HT-29 (cell line): Measurements from ENCODE around the gene HECTD4. TPM values are rescaled to one million over a fixed set of nuclear protein-coding genes. Genes with fewer than 3 reads are reported as not detected.

Experiments used
- DNase-seq: peaks from one replicate; pipeline ENCODE4 v3.0.0-alpha.2; 2015; ENCODE audit warnings: low spot score
- total RNA-seq: library from RNA; depleted of rRNA; stranded (reverse); fragments of >200 nt; shearing (Covaris generic); gene quantifications from 2 replicates; pipeline ENCODE4 v1.2.3, GENCODE V29; 2014

HECTD4 gene
- total RNA-seq, 1 experiment from 2014 or later: 22.3 TPM

DNA sequence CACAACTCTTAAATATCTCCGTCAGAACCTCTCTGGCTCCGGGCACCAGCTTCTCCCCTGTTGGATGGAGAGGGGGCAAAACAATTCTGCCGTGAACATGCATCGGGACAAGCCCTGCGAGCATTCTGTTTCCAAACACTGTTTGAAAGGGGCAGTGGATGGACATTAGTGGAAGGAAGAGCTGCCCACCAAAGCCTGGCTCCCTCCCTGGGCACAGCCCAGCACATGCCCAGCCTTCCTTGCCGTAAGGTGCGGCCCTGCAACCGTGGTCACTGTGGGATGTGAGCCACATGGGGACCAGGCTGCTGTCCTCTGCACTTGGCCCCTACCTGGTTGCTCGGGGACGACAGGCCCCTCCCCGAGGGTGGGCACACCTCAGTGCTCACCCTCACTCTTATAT lies 202.9 kb downstream of the HECTD4 start:
- DNase-seq: no peak

DNA sequence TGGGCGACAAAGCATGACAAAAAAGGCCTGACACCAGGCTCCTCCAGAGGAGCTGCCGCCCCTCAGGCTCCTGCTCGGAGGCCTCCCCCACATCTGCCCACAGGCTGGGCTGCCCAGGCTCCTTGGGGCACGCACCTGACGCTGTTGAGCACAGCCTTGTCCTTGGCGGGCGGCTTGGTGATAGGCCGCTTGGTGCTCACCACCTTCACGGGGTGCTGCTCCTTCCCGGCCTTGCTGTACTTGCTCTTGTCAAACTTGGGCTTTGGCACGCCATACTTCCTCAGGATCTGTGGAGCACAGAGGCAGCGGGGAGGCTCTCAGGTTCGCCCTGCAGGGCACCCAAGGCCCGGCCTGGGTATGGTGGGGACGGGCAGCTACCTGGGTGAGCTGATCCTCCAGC lies 203.4 kb downstream of the HECTD4 start:
- DNase-seq: no peak

DNA sequence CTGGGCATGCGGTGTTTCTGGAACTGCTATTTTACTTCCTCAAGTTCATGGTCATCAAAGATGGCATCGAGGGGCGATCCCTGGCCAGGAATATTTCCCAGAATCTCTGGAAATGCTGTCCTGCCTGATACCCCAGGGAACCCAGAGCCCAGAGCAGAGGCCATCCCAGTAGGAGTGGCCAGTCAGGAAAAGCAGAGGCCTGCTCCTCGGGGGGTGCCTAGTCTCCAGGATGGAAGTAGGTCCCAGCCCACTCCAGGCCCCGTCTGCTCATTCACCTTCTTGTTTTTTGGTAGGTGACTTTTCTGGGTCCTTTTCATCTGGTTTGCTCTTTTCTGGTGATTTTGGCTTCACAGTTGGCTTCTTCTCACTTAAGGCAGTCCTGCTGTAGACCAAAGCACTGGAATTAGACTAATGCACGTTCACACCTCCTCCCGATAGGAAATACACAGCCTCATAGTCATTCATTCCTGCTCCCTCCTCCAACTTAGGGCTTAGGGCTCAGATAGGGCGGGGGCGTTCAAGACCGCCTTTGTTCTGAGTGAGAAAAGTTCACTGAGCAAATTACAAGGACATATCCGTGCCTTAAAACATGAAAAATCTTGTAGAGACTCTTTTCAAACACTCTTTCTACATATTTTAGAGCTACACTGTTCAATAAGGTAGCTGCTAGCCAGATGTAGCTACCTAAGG lies 205.8 kb downstream of the HECTD4 start:
- no peak for DNase-seq

DNA sequence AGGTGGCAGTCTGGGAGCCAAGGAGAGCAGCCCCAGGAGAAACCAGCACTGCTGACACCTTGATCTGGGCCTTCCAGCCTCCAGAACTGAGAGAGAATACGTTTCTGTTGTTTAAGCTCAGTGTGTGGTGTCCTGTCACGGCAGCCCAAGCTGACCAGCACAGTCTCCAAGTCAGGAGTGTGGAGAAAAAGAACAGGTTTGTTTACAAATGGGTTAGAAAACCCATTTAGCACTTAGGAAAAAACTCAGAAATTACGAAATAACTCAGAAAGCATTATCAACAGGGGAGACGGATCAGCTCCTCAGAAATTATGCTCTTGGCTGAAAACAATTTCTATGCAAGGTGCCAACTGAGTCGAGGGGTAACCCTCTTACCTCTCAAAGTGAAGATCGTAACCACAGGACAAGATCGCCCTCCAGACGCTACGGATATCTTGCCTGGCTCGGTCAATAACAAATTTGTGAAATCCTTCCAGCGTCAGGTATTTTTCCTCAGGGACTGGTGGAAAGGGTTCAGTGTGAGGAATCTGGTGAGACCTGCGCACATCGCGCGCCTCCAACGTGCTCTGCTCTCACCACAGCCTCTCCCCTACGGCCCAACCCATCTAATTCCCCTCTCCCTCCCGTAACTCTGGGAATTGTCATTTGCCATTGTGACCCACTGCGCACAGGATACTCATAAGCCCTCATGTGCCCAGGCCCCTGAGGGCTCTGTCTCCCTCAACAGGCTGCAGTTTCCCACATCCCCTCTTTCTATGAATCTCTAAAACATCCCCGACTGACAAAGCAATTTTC lies 206.7 kb downstream of the HECTD4 start:
- DNase-seq: no peak

DNA sequence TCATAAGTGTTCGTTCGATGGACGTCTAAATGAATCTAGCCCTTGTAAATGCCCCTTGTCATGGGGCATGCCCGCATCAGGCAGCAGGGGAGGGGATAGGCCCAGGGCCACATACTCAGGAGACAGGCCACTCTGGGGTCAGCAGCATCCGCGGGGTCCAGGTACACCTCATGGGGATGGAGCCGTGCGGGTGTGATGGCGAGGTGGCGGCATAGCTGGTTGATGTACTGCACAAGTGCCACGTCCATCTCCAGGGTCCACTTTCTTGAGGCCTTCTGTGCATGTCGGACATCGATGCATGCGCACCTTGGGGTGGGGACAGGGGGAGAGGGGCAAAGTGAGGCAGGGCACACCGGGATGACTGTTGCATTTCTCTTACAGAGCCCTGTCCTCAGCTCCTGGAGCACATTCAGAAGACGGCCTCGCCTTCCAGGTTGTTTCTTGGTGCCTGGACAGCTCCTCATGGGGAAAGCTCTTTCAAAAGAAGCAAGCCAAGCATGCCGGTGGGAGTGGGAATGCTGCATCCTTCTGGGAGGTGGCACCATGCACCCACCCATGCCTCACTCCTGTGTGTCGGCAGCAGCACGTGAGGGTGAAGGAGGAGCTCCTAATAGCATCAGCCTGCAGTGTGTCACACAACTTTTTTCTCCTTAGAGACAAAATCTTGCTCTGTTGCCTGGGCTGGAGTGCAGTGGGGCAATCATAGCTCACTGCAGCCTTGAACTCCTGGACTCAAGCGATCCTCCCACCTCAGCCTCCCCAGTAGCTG lies 209.5 kb downstream of the HECTD4 start:
- no peak for DNase-seq

DNA sequence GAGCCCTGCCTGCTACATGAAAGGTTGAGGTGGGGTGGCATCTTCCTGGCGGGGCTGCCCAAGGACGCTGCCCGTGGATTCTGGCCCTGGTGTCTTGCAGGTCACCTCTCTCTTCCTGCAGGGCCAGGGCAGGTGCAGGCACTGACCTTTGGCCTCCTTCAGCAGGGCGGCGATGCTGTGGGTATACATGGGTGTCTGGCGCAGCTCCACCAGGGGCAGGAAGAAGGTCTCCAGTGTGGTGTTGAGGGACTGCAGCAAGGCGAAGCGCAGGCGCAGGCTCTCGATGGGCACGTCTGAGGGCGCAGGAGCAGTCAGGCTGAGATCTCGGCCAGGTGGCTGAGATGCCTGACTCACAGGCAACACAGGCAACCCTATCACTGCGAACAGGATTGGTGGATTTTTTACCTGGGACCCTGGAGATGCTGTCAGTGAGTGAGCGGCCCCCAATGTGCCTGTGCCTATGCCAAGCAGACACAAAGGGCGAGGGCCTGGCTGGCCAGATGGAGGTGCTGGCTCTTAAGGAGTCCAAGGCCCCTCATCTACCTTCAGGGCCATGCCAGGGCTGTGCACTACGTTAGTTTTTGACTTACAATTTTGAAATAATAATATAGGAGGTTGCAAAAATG lies 211.1 kb downstream of the HECTD4 start:
- no peak for DNase-seq

DNA sequence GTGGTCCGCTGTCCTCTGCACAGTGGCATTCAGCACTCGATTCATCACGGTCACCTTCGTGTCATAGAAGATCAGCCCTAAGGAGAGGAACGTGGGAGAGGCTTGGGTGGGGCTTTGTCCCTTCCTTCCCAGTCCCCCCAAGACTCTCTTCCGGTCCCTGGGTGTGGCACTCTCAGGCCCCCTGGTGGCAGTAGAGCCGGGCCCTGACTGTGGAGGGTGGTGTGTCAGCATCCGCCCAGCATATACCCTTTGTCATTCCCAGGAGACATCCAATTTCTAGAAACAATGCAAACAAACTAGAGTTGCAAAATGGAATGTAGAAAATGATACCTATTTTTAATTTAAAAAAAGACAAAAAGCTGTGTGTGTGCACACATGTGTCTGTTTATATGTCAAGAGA lies 211.9 kb downstream of the HECTD4 start:
- no peak for DNase-seq

DNA sequence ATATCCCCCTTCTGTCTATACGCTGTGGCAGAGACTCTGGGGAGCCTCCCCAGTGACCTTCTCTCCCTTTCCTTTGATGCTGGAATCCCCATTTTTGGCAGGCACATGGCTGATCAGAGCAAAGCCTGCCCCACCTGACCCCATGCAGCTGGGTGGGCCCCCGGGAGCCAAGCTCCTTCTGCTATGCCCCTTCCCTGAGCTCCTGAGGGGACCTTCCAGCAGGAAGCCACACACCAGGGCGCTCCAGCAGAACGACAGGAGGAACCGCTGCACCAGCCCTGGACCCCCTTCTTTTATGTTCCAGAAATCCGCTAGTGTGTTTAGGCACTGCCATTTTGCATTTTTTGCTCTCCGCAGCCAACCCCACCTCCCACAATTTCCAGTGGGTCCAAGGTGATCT lies 212.3 kb downstream of the HECTD4 start:
- DNase-seq: no peak

DNA sequence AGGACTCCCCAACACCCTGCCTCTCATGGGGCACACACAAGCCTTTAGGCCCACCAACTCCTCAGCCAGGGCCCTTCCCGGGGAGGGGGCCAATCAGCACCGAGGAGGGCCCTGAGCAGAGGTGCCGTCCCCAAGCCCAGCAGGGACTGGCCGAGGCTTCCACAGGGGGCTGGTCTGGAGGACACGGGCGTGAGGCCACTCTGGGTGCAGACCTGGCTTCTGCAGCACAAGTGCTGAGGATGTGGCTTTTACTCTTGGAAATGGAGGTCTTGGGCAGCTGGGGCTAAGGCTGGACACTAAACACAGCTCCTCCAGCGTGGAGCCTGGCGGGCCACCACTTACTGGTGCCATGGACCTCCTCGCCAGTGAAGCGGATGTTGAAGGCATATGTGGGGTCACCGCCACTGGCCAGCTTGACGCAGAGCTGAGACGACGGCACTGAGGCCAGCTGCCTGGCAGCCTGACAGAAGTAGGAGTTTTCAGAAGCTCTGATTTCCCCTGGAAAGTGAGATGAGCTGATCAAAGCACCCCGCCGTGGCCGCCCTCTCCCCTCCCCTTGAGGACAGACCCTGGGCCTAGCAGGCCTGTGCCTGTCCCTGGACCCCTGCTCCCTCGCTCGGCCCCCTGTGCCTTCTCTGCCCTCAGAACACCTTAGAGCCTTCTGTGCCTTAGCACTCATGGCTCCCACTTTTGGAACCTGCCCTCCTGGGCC lies 212.9 kb downstream of the HECTD4 start:
- no peak for DNase-seq

DNA sequence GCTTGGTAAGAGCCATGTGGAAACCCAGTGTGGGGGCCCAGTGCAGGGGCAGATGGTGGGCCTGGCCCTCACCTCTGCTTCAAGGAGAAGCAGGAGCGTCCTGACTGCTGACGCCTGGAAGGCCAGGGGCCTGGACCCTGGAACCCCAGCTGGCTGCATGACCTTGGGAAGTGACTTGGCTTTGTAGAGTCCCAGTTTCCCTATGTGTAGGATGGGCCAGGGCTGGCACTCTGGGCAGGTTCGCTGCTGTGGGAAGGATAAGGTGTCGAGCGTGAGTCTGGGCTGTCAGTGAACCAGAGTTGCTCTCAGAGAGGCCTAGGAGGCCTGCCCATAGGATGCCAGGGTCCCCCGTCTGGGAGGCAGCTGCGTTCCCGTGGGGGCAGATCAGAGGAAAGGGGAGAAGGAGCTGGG lies 213.7 kb downstream of the HECTD4 start:
- DNase-seq: no peak

DNA sequence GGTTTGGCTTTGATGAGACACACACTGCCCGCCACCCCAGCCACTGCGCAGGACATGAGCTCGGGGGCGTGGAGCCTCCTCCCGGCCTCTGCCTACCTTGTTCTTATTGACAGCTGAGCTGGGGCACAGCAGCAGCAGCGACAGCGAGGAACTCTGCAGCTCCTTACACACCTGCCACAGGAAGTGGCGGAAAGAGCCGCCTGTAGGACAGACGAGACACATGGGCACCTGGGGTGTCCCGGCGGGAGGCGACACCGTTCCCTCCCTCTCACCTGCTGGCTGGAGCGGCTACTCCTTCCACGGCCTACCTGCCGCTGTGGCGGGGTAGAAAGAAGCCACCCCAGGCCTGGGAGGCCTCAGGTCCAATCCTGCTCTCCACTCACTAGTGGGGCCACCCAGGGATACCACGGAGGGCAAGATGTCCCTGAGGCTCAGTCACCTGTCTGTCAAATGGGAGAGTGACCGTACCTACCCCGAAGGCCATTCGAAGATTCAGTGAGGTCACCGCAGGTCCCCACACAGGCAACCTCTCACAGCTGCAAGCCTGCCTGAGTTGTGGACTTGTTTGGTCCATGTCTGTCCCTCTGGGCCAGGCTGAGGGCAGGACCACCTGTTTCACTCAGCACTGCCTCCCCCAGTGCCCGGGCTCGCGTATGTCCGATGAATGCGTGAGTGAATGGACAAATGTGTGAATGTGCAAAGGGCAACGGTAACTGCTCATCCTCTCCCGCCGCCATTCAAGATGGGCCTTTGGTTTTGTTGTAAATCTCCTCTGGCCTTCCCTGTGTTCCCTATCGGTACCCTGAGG lies 214.3 kb downstream of the HECTD4 start:
- DNase-seq: no peak

DNA sequence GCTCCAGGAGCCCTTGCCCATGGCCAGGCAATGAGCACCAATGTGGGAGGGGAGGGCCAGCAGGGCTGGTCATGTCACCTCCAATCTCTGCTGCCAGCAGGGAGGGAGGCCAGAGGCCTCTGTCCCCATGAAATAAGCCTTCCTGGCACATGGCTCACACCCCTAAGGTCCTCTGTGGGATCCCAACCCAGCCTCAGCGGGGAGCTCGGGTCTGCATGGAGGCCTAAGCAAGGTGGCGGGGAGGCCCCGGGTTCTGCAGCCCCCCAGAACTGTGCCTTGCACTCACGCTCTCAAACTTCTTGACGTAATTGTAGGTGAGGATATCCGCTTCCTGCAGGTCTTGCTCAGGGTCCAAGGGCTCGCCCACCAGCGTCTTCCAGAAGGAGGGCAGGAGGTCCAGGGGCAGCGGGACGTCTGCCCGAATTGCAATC lies 215.2 kb downstream of the HECTD4 start:
- no peak for DNase-seq

DNA sequence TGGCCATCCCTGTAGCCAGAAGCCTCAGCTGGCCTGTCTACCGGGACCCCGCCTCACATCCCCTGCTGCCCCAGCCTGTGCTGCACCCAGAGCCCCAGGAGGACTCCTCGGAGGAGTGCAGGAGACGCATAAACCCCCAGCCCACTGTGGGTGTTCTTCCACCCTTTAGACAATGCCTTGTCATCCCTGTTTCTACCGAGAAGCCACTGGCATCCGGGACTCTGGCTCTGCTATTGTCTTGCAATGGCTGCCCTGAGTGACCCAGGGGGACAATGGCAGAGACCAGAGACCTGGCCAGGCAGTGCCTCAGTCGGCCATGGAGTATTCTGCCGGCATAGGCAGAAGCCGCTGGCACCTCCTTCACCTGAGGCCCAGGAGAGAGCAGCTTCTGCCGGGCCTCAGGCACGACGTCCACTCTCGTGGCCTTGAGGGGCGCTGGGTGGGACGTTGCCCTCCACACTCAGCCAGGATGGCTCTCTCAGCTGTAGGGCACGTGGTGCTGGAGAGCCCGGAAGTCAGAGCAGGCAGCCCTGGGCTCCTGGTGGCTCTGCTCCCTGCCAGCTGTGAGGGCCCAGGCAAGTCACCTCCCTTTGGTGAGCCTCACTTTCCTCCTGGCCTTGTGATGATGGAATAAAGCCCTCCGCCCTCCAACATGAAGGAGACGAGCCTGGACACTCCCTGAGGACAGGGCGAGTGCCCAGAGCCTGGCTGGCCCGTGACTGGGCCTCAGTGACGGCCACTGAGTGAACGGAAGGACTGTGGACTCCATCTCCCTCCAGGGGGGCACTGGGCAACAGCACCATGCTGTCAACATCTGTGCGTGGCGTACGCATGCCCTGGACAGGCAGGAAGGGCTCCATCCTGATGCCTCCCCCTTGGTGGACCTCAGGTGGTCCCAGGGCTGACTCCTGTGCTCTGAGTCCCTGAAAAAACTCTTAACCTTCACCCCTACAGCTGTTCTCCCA lies 215.9 kb downstream of the HECTD4 start:
- DNase-seq: no peak

DNA sequence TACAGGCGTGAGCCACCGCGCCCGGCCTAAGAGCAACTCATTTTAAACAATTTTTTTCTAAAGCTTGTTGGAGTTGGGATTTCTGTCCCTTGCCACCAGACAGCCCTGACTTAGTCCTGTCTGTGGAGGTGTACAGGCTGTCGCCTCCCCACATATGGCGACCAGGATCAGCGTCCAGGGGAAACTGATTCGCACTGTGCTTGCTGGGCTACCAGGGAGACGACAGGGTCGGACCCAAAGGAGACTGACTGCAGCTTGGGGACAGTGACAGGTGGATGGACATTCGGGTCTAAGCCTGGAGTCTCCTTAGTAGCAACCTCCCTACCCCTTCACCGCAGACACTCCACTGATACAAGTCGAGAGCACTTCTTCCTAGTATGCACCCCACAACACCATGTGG lies 216.6 kb downstream of the HECTD4 start:
- DNase-seq: no peak

DNA sequence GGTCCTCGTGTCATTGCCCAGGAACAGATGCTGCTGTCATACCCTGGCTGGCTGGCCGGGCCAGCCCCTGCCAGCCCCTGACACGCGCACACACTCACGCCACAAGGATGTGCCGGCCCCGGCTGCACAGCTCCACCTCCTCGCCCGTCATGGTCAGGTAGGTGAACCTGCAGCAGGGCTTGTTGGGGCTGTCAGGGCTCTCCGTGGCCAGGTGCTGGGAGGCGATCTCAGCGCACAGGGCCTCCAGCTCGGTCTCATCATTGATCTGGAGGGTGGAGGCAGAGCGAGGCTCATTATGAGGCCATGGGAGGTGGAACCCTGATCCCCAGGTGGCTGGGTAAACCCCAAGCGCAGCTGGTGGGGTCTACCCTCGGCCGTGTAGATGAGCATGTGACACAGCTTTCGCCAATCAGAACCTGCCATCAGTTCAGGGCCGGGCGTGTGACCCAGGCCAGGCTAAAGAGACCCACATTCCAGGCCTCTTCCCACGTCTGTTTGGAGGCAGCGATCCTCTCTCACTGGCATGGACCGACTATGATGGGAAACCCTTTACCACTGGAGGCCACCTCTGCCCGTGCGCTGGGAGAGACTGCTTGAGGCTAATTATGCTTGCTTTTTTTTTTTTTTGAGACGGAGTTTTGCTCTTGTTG lies 218.1 kb downstream of the HECTD4 start:
- DNase-seq: no peak

DNA sequence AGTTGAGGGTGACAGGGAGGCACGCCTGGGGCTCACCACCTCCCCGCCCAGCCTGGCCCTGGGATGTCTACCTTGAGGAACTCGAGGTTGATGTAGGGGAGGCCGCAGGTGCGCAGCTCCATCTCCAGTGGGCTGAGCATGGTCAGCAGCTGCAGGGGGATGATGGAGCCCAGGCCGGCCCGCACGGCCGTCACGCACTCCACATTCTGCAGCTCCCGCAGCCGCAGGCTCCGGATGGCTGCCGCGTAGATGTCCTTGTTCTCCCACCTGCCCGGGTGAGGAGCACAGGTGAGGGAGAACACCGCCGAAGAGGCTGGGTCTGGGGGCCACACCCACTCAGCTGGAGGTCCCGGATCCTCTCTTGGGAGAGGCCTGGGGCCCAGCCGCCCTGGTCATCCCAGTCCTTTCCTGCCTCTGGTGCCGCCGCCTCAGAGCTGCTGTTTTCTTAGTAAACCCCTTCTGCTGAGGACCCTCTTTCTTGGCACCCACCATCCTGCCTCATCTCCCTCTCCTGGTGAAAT lies 218.7 kb downstream of the HECTD4 start:
- no peak for DNase-seq

DNA sequence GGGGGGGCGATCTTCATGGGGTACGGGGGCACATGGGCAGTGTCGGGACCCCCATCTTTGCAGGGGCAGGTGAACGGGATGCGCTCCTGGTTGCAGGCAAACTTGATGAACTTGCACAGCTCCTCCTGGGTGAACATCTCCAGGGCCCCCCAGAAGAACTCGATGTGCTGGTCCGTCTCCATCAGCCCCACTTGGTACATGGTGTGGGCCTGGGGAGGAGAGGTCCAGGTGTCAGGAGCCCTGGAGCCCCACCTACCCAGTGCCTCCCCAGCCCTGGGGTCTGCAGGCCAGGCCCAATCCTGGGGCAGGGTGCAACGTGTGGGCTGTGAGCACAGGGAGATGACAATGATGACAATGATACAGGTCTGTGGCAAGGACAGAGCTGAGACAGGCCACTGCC lies 219.2 kb downstream of the HECTD4 start:
- DNase-seq: no peak

DNA sequence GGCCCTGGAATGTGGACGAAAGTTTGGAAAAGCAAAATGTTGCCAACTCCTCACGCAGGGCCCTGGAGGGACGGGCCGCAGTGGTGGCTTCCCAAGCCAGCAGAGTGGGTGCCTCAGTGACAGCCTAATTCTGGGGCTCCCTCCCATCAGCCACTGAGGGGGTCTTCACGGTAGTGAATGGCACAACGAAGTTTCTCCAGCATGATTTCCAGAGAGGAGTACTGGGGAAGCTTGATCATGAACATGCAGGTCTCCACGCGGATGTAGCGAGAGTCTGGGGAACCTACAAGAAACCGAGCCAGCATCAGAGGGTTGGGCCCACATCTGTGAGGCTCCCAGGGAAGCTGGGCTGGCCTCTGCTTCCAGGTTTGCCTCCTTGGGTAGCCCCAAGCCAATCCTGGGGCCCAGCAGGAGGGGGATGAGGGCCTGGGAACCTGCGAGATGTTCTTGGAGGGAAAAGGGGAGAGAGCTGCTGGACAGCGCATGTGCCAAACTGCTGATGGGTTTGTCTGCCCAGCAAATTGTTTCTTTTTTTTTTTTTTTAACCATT lies 219.9 kb downstream of the HECTD4 start:
- DNase-seq: no peak
